Iris pigment epithelial cell (primary cell): ENCODE data around the gene IKZF4.
A peak's percentile ranks its signal among the peaks of the same experiment; 100 is the strongest.
"Not testable (repeated sequence)": the region's sequence is repeated elsewhere in the genome, so short reads cannot be mapped to it uniquely, and the experiment has no call there.

Source experiments
- DNase-seq: peaks from one replicate; pipeline ENCODE4 v3.0.0-alpha.2; 2011; ENCODE audit warnings: low read depth

IKZF4 gene

DNA sequence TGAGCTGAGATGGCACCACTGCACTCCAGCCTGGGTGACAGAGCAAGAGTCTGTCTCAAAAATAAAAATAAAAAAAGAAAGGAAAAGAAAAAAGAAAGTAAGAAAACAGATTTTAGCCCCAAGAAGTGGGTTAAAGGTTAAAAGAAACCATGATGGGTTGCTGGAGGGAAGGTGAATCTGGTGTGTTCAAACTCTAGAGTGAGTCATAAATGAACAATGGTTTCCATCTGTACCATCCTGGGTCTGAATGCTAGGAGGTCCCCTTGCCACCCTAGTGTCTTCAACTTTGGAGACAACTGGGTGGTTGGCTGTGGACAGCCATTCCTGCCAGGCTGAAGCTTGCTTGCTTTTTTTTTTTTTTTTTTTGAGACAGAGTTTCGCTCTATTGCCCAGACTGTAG, 19.3 kb downstream of the IKZF4 start:
- no peak for DNase-seq

DNA sequence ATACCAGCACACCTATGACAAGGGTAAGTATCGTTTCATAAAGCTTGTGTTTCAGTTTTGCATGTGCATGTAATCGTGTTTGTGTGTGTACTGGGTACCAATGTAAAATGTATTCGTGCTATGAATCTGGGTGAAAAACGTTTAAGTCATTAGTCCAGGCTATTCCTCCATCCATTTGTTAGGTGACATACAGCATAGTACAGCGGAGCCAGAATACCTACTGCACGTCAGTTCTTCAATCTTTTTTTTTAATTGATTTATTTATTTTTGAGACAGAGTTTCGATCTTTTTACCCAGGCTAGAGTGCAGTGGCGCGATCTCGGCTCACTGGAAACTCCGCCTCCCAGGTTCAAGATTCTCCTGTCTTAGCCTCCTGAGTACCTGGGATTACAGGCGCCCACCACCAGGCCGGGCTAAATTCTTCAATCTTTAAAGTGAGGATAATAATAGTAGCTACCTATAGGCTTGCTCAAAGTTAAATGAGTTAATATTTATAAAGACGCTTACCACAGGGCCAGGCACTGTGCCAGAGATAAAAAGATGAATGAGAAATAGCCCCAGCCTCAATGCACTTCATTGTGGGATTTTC, 20.2 kb downstream of the IKZF4 start:
- no peak for DNase-seq

DNA sequence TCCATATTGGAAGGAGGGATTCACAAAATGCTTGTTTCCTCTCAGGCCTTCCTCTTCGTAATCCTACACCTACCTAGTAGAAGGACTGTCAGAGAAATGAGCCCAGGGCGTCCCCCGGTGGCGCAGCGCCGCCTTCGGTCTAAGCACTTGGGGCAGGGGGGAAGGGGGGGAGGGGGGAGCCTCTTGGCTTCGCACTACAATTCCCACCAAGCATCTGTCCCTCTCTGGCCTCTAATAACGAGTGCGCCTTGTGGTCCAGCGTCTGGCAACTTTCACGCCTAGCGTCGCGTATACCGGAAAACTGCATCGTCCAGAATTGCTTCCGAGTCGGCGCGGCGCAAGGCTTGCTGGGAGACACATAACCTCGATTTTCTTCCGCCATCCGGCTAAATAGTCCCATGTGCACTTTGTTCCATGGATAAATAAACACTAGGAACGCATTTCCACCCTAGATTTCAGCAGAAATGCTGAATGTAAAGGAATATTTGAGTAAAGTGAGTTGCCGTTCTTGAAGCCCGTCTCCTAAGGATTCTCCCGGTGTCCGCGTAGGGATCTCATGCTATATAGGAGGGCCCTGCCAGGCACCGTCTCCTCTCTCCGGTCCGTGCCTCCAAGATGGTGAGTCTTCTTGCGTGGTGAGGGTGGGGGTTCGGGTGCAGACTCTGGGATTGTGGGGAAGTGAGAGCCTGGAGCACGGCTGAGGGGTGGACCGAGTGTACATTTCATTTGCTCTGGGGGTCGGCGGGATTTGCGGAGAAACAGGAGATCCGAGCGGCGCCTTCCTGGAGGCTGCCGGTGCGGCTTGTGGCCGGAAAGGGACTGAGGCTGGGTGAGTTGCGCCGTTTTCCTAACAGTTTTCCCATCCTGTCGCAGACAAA, 20.9 kb downstream of the IKZF4 start, which contains the start of gene RPS26:
RPS26 (plus strand) TSS at position 367 of the 878 bp plus-strand sequence; CDS start at position 616, 249 bp downstream.
- peak; percentile 100 for DNase-seq

DNA sequence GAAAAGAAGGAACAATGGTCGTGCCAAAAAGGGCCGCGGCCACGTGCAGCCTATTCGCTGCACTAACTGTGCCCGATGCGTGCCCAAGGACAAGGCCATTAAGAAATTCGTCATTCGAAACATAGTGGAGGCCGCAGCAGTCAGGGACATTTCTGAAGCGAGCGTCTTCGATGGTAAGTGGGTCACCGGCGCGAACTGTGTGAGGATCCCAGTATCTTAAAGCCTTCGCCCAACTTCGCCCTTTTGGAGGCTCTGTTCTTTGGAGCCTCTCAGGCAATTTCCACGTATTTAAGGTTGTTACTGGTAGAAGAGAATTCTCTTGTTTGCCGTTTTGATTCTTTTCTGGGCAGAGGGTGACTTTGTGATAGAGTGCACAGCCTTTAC, 21.6 kb downstream of the IKZF4 start:
- peak; percentile 6 for DNase-seq

DNA sequence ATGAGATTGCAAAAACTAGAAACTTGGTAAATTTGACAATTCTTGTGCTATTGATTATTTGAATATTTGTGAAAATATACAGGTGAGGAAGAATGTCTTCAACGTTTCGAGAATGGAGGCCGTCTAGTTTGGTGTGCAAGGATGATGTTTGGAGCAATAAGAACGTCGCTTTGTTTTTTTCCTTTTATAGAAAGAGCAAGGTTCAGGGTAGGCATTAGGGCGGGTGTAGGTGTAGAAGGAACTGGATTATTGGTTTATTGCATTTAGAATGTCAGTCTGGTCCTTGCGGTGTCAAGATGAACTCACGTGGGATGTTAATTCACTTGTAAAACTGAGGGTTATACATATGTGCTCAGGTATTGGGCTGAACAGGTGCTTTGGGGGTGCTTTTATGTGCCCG, 22.0 kb downstream of the IKZF4 start:
- no peak for DNase-seq

DNA sequence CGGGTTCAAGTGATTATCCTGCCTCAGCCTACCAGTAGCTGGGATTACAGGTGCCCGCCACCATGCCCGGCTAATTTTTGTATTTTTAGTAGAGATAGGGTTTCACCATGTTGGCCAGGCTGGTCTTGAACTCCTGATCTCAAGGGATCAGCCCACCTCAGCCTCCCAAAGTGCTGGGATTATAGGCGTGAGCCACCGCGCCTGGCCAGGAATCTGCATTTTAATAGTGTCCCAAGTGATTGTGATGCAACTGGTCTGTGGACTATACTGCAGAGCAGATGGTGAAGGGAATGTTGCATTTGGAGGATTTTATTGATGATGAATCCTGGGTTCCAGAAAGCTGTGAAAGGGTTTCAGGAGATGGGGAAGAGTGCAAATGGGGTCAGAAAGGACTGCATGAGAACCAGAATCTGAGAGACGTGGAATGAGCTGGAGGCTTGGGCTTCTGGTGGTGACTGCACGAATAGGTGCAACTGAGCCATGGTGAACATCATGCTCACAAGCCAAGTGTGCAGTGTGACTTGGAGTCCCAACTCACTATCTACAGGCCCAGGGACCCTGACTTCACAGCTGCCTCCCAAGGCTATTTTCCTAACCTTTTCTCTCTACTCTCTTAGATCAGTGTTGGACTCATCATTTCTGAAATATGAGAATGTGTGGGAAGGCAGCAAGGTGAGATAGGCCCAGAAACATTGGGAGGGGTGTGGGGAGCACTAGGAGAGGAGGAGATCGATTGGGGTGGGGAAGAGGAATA, 25.4 kb downstream of the IKZF4 start:
- DNase-seq, result no peak

DNA sequence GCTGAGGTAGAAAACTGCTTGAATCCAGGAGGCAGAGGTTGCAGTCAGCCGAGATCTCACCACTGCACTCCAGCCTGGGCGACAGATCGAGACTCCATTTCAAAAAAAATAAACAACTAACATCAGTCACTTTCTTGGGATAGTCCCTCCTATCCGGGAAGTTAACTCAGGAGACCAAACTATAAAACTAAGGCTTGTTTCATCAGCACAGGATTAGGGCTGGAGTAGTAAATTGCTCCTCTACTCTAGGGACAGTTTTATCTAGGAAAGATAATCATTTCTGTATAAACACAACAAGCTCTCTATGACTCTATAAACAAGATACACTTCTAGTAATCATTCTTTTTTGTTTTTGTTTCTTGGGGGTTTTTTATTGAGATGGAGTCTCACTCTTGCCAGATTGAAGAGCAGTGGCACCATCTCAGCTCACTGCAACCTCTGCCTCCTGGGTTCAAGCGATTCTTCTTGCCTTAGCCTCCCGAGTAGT, 32.6 kb downstream of the IKZF4 start:
- no peak for DNase-seq

DNA sequence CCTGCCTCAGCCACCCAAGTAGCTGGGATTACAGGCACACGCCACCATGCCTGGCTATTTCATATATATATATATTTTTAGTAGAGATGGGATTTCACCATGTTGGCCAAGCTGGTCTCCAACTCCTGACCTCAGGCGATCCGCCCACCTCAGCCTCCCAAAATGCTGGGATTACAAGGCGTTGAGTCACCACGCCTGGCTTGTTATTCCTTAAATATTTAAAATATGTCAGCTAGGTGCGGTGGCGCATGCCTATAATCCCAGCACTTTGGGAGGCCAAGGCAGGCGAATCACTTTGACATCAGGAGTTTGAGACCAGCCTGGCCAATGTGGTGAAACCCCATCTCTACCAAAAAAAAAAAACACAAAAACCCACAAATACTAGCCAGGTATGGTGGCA, 39.1 kb downstream of the IKZF4 start:
- DNase-seq, result peak; percentile 53

DNA sequence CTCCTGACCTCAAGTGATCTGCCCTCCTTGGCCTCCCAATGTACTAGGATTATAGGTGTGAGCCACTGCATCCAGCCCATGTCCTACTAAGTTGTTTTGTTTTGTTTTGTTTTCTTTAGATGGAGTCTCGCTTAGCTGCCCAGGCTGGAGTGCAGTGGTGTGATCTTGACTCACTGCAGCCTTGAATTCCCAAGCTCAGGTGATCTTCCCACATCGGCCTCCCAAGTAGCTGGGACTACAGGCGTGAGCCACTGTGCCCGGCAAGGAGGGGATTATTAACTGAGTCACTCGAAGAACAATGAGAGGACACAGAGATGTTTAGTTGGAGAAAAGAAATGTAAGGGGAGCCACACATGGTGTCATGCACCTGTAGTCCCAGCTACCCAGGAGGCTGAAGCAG, 41.1 kb downstream of the IKZF4 start:
- DNase-seq, result no peak

DNA sequence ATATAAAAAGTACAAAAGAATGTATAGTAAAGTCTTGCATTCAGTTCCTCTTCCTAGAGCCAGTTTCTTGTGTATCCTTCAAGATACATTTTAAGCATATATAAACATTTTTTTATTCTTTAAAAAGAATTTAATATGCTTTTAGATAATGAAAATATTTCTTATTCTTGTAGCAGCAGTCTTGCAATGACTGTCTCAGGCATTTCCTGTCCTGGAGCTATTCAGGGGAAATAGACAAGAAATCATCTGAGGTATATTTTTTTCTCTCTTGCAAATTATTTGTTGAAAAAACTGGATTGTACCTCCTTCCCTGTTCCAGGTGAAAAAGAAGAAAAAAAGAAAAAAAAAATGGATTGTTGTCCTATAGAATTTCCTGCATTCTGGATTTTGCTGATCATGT, 42.2 kb downstream of the IKZF4 start:
- DNase-seq, result peak; percentile 49

DNA sequence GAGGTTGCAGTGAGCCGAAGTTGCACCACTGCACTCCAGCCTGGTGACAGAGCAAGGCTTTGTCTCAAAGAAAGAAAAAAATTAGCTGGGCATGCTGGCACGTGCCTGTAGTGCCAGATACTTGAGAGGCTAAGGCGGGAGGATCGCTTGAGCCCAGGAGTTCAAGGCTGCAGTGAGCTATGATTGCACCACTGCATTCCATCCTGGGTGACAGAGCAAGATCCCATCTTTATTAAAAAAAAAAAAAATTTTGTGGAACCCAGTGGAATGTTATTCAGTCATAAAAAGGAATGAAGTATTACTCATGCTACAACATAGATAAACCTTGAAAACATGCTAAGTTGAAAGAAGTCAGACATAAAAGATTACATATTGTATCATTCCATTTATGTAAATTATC, 50.8 kb downstream of the IKZF4 start:
- DNase-seq, result peak; percentile 49

DNA sequence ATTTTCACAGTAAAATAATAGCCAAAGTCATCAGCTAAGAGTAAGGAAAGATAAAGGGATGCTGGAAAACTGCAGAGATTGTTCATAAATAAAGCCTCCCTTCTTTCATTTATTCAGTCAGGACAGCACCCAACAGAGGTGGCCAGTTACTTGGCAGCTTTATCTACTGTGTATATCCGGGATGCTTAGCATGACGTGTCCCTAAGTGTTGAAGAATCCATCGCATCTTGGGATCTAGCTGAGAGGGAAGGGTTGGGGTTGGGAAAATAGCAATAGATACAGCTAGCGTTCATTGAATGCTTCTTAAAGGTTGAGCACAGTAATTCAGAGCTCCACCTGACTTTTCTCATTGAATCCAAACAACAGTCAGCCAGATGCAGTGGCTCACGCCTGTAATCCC, 53.6 kb downstream of the IKZF4 start:
- DNase-seq, result no peak

DNA sequence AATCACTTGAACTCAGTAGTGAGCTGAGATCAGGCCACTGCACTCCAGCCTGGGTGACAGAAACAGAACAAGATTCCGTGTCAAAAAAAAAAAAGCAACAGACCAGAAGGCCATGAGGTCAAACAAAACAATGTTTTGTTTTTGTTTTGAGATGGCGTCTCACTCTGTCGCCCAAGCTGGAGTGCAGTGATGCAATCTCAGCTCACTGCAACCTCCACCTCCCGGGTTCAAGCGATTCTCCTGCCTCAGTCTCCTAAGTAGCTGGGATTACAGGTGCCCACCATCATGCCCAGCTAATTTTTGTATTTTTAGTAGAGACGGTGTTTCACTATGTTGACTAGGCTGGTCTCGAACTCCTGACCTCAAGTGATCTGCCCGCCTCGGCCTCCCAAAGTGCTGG, 57.1 kb downstream of the IKZF4 start:
- not testable (repeated sequence) for DNase-seq

DNA sequence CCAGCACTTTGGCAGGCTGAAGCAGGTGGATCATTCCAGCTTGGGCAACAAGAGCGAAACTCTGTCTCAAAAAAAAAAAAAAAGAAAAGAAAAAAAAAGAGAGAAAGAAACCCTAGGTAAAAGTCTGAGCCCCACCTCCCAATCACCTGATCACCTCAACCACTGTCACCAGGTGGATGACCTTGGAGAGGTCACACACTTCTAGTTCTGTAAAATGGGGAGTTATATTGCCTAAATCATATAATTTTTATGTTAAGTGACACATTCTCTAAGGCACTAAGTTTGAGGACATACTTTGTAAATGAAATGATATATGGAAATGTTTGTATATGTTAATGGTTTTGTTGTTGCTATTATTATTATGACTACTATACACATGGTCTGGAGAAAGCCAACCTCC, 57.6 kb downstream of the IKZF4 start:
- DNase-seq, result no peak

DNA sequence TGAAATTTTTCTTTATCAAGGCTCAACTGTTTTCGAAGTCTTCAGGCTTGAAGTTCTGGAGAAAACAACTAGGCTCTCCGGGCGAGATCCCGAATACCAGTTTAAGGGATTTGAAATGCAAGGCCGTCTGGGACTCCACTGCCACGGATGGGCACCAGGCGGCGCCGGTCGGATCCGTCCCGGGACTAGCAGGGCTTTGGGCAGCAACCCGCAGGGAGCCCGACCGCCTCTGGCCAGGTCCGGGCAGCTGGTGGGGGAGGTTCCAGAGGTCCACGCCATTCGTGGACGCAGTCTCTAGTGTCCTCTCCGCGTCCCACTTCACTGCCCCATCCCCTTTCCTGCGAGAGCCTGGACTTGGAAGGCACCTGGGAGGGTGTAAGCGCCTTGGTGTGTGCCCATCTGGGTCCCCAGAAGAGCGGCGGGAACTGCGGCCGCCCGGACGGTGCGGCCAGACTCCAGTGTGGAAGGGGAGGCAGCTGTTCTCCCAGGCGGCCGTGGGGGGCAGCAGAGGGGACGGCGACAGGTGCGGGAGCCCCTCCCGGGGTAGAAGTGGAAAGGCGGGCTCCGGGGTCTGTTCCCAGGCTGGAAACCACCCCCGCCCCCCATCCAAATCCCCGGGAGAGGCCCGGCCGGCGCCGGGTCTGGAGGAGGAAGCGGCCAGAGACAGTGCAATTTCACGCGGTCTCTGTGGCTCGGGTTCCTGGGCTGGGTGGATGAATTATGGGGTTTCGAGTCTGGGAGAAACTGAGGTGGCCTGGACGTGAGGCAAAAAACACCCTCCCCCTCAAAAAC, 58.3 kb downstream of the IKZF4 start:
- peak; percentile 80 for DNase-seq

DNA sequence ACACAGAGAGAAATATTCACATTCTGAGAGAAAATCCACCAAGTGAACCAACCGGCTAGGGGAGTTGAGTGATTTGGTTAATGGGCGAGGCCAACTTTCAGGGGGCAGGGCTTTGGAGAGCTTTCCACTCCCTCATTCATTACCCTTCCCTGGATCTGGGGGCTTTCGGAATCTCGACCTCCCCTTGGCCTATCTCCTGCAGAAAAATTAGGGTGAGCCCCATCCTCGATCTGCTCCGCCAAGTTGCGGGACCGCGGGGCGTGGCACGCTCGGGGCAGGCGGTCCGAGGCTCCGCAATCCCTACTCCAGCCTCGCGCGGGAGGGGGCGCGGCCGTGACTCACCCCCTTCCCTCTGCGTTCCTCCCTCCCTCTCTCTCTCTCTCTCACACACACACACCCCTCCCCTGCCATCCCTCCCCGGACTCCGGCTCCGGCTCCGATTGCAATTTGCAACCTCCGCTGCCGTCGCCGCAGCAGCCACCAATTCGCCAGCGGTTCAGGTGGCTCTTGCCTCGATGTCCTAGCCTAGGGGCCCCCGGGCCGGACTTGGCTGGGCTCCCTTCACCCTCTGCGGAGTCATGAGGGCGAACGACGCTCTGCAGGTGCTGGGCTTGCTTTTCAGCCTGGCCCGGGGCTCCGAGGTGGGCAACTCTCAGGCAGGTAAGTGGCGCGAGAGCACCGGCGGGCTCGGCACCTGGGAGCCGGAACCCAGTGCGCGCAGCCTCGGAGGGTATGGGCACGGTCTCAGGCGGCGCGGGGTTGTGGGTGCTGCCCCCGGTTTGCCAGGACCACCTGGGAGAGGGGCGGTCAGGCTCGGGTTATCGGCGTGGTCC, 59.1 kb downstream of the IKZF4 start, which contains the start of gene ERBB3:
ERBB3 (plus strand) TSS at position 443 of the 833 bp plus-strand sequence; CDS start at position 579, 136 bp downstream.
- peak; percentile 86 for DNase-seq

DNA sequence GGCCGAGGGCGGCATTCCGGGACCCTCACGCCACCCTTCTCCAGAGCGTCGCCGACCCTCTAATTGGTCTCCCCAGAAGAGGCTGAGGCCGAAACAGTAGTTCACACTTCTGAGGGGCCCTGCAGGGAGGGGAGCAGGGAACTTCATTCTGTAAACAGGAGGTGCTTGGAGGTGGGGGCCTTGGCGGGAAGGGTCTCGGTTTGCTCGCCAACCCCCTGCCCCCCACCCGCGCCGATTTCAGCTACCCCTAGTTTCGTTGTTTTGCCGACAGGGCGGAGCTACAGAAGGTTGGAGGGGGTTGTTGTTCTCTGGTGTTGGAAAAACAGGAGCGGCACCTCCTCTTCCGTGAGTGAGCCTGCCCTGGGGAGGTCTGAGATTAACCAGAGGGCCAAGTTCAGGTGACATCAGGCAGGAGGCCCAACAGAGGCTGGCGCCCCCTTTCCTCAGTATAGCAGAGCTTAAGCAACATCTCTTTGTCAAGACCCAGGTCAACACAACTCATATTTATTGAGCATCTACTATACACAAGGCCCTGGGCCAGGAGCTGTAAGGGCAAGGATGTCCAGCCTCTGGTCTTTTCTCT, 59.8 kb downstream of the IKZF4 start:
- no peak for DNase-seq

DNA sequence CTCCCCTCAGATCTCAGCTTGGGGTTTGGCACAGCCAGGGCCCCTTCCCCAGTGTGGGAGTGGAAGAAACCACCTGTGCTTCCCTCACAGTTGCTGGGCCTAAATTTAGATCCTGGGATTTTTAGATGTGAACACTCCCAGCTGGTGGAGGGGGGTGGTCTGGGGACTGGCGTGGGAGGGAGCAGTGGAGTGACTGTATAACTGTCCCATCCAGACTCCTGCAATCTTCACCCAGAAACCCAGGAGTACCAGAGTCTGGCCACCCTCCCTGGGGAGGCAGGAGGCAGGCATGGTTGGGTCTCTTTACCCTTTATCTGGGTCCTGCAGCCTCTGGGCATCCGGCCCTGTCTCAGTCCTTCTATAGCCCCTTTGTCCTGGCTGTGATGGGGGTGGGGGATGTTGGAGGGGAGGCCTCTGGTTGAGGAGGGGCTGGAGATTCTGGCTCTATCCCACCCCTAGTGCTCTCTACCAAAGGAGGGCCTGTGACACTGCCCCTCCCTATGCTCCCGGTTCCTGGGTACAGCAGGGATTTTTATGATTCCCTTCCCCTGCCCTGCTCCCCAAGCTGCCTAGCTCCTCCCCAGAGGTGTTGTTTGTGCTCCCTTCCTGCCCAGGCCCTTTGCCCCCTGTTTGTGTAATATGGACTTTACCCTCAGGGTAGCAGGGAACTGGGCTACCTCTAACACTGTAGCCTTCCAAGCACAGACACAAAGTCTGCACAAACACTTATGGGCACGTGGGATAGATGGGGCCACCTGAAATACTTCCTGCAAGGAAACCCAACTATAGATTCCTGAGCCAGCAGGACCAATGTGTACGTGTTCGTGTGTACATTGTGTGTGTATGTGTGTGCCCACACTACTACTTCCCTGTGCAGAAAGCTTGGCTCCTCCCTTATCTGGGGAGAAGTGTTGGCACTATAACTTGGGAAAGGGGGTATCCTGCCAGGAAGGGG, 60.8 kb downstream of the IKZF4 start:
- no peak for DNase-seq

DNA sequence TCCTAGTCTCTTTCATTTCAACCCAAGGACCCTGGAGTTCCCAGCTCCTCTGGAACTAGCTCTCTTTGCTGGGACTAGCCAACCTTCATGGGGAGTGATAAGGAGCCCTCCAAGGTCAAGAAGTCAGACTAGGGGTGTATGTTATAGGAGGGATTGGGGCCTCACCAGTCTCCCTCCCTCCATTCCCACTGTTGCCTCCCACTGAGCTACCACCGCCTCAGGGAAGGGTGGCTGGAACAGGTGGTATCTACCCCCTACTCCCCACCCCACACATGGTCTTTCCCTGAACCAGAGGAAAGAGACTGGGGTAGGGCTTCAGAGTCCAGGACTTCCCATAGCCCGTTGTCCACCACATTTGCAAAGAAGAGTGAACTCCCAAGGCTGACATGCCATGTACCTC, 61.5 kb downstream of the IKZF4 start:
- no peak for DNase-seq
